SK-N-SH (cell line): ENCODE measurements around the gene ZNF837. TPM values are rescaled to one million over a fixed set of nuclear protein-coding genes. Genes with fewer than 3 reads are reported as not detected.
A peak's percentile ranks its signal among the peaks of the same experiment; 100 is the strongest.

Experiments used
- CTCF ChIA-PET: fragments of 300-600, 350-600 bp; formaldehyde crosslinking; extraction: SDS; loops from one replicate; lab custom pipeline; 2021; lab: Yijun Ruan, JAX
- POLR2A ChIA-PET: fragments of 350-600 bp; sonication (Branson Sonifier 250); formaldehyde crosslinking; extraction: SDS; loops from one replicate; lab custom pipeline; 2020; ENCODE audit warnings: antibody characterized with exemption, inconsistent platforms; lab: Yijun Ruan, JAX
- DNase-seq: peaks from one replicate; pipeline ENCODE4 v3.0.0; 2012
- H2AFZ ChIP-seq: fragments of 200-600 bp; sonication (generic); 2 replicates; pipeline ENCODE4 v1.8.1; 2016; ENCODE audit warnings: antibody characterized with exemption, mild to moderate bottlenecking, low read depth
- H3F3A ChIP-seq: fragments of 200-600 bp; sonication (generic); replicated peaks from 2 replicates; pipeline ENCODE3; 2016; ENCODE audit warnings: antibody characterized with exemption, mild to moderate bottlenecking; ENCODE audit not compliant: insufficient read depth
- H3K27ac ChIP-seq, 2 experiments: fragments of 200-500 bp in 1 of 2; fragments of 200-600 bp in 1 of 2; sonication (Bioruptor generic) in 1 of 2; sonication (generic), shearing (Covaris generic) in 1 of 2; 2 replicates each; pipeline versions ENCODE4 v1.5.1 to v1.6.1; 2014 to 2016; ENCODE audit warnings: low read depth in 2 of 2, inconsistent platforms in 1 of 2, low read length in 1 of 2, mild to moderate bottlenecking in 1 of 2, mixed read lengths in 1 of 2
- H3K27me3 ChIP-seq: fragments of 200-600 bp; sonication (generic), shearing (Covaris generic); 2 replicates; pipeline ENCODE4 v1.6.1; 2016; ENCODE audit warnings: mixed run types; ENCODE audit not compliant: insufficient read depth
- H3K36me3 ChIP-seq, 2 experiments: fragments of 200-500 bp in 1 of 2; fragments of 200-600 bp in 1 of 2; sonication (Bioruptor generic) in 1 of 2; sonication (generic) in 1 of 2; replicated peaks in 1 of 2; 2 replicates each; pipeline versions ENCODE3 to v1.5.1; 2014 to 2016; ENCODE audit warnings: low read length in 1 of 2, mild to moderate bottlenecking in 1 of 2; ENCODE audit not compliant: insufficient read depth in 2 of 2, control insufficient read depth in 1 of 2
- H3K4me1 ChIP-seq, 2 experiments: fragments of 200-500 bp in 1 of 2; fragments of 200-600 bp in 1 of 2; sonication (Bioruptor generic) in 1 of 2; sonication (generic), shearing (Covaris generic) in 1 of 2; 2 replicates each; pipeline versions ENCODE4 v1.5.1 to v1.6.1; 2014 to 2016; ENCODE audit warnings: low read depth in 1 of 2, low read length in 1 of 2, mixed run types in 1 of 2; ENCODE audit not compliant: insufficient read depth in 2 of 2, control insufficient read depth in 1 of 2
- H3K4me2 ChIP-seq: fragments of 200-600 bp; sonication (generic), shearing (Covaris generic); 2 replicates; pipeline ENCODE4 v1.6.1; 2017; ENCODE audit warnings: mixed run types
- H3K4me3 ChIP-seq, 2 experiments: fragments of 200-500 bp in 1 of 2; fragments of 200-600 bp in 1 of 2; sonication (Bioruptor generic) in 1 of 2; sonication (generic), shearing (Covaris generic) in 1 of 2; 2 replicates each; pipeline versions ENCODE4 v1.5.1 to v1.8.1; 2014 to 2016; ENCODE audit warnings: low read depth in 2 of 2, inconsistent platforms in 1 of 2, low read length in 1 of 2, mild to moderate bottlenecking in 1 of 2, mixed read lengths in 1 of 2, moderate library complexity in 1 of 2
- H3K79me2 ChIP-seq: fragments of 200-600 bp; sonication (generic); 2 replicates; pipeline ENCODE4 v1.8.1; 2017; ENCODE audit warnings: mild to moderate bottlenecking; ENCODE audit not compliant: insufficient read depth
- H3K9ac ChIP-seq: fragments of 200-600 bp; sonication (generic); 2 replicates; pipeline ENCODE4 v1.6.1; 2017; ENCODE audit warnings: mixed run types
- H3K9me2 ChIP-seq: fragments of 200-600 bp; sonication (generic); 2 replicates; pipeline ENCODE4 v1.6.1; 2017; ENCODE audit warnings: mixed run types
- H3K9me3 ChIP-seq: fragments of 200-600 bp; sonication (generic); 2 replicates; pipeline ENCODE4 v1.6.1; 2017; ENCODE audit warnings: mixed run types, mild to moderate bottlenecking, moderate library complexity
- H4K20me1 ChIP-seq: fragments of 200-600 bp; sonication (generic); 2 replicates; pipeline ENCODE4 v1.6.1; 2017; ENCODE audit warnings: mild to moderate bottlenecking, mixed run types; ENCODE audit not compliant: insufficient read depth
- CHD2 ChIP-seq: fragments of 150-350 bp; IDR thresholded peaks from 2 replicates; pipeline ENCODE4 v1.6.1; 2018; ENCODE audit warnings: low read length; ENCODE audit not compliant: partially characterized antibody
- ELF1 ChIP-seq: IDR thresholded peaks from 2 replicates; pipeline ENCODE4 v1.4.0; 2012
- EP300 ChIP-seq, 2 experiments: IDR thresholded peaks; 2 replicates each; pipeline versions ENCODE4 v1.4.0 to v1.6.1; 2012; ENCODE audit warnings: borderline replicate concordance in 1 of 2, low read depth in 1 of 2, low read length in 1 of 2
- FOSL2 ChIP-seq: IDR thresholded peaks from 2 replicates; pipeline ENCODE4 v1.4.0; 2012; ENCODE audit warnings: low read depth, mild to moderate bottlenecking, moderate library complexity, borderline replicate concordance
- FOXJ3 ChIP-seq: sonication (generic); formaldehyde crosslinking; IDR thresholded peaks from 2 replicates; pipeline ENCODE4 v1.5.1; 2020; ENCODE audit warnings: mild to moderate bottlenecking, missing genetic modification reagents
- GABPA ChIP-seq: IDR thresholded peaks from 2 replicates; pipeline ENCODE4 v1.4.0; 2012; ENCODE audit warnings: low read depth, mild to moderate bottlenecking
- GATA2 ChIP-seq: sonication (generic); formaldehyde crosslinking; IDR thresholded peaks from 2 replicates; pipeline ENCODE4 v1.5.0; 2020; ENCODE audit warnings: mild to moderate bottlenecking, missing genetic modification reagents
- MEF2A ChIP-seq: IDR thresholded peaks from 2 replicates; pipeline ENCODE4 v1.4.0; 2012; ENCODE audit warnings: low read depth, borderline replicate concordance
- MXI1 ChIP-seq: IDR thresholded peaks from 2 replicates; pipeline ENCODE4 v1.6.1; 2012; ENCODE audit warnings: mild to moderate bottlenecking, low read depth, low read length, improper control_type of control experiment
- NFIC ChIP-seq: IDR thresholded peaks from 2 replicates; pipeline ENCODE4 v1.4.0; 2012; ENCODE audit warnings: borderline replicate concordance
- POLR2AphosphoS5 ChIP-seq: IDR thresholded peaks from 2 replicates; pipeline ENCODE4 v1.6.1; 2012; ENCODE audit warnings: low read depth, low read length
- RAD21 ChIP-seq: IDR thresholded peaks from 2 replicates; pipeline ENCODE4 v1.6.1; 2012; ENCODE audit warnings: mild to moderate bottlenecking, low read length
- RCOR1 ChIP-seq: fragments of 150-350 bp; IDR thresholded peaks from 2 replicates; pipeline ENCODE4 v1.6.1; 2017; ENCODE audit warnings: antibody characterized with exemption, low read length
- RFX5 ChIP-seq: IDR thresholded peaks from 2 replicates; pipeline ENCODE4 v1.6.1; 2012; ENCODE audit warnings: mild to moderate bottlenecking, improper control_type of control experiment, low read length
- RXRA ChIP-seq: IDR thresholded peaks from 2 replicates; pipeline ENCODE4 v1.4.0; 2012; ENCODE audit warnings: low read depth, mild to moderate bottlenecking, borderline replicate concordance
- TAF1 ChIP-seq: IDR thresholded peaks from 2 replicates; pipeline ENCODE4 v1.6.1; 2012; ENCODE audit warnings: low read depth, mild to moderate bottlenecking, low read length, moderate library complexity, borderline replicate concordance
- TEAD4 ChIP-seq: IDR thresholded peaks from 2 replicates; pipeline ENCODE4 v1.4.0; 2012; ENCODE audit warnings: mild to moderate bottlenecking, borderline replicate concordance; ENCODE audit not compliant: insufficient read depth
- YY1 ChIP-seq: IDR thresholded peaks from 2 replicates; pipeline ENCODE4 v1.4.0; 2012; ENCODE audit warnings: low read depth, mild to moderate bottlenecking
- WGBS: methylation state at CpG from one replicate; pipeline ENCODE4 v1.1.6; 2017; ENCODE audit warnings: low lambda C conversion rate; 5-methylcytosine and 5-hydroxymethylcytosine counted together
- polyA plus RNA-seq, 3 experiments: library from polyadenylated mRNA; depleted of rRNA; stranded (reverse); fragments of >200 nt; gene quantifications; 2 replicates each; pipeline ENCODE4 v1.2.3, GENCODE V29; 2012
- TF ChIP-seq, protein P1 (sequence below): IDR thresholded peaks from 2 replicates; pipeline ENCODE4 v1.4.0; 2012; ENCODE audit warnings: low read depth, borderline replicate concordance
- TF ChIP-seq, protein P2 (sequence below): IDR thresholded peaks from 2 replicates; pipeline ENCODE4 v1.4.0; 2012; ENCODE audit warnings: low read depth, borderline replicate concordance
- TF ChIP-seq, protein P3 (sequence below): fragments of 150-350 bp; IDR thresholded peaks from 2 replicates; pipeline ENCODE4 v1.6.1; 2016; ENCODE audit warnings: mild to moderate bottlenecking, low read depth, low read length
- TF ChIP-seq, protein P4 (sequence below): IDR thresholded peaks from 2 replicates; pipeline ENCODE4; 2012
- TF ChIP-seq, protein P5 (sequence below): IDR thresholded peaks from 2 replicates; pipeline ENCODE4 v1.6.1; 2012; ENCODE audit warnings: mild to moderate bottlenecking, low read depth, low read length, moderate library complexity

The ZNF837 gene
- polyA plus RNA-seq, 1 of the 3 experiments (the other 2 are of a cell fraction), result 1.6 TPM

DNA sequence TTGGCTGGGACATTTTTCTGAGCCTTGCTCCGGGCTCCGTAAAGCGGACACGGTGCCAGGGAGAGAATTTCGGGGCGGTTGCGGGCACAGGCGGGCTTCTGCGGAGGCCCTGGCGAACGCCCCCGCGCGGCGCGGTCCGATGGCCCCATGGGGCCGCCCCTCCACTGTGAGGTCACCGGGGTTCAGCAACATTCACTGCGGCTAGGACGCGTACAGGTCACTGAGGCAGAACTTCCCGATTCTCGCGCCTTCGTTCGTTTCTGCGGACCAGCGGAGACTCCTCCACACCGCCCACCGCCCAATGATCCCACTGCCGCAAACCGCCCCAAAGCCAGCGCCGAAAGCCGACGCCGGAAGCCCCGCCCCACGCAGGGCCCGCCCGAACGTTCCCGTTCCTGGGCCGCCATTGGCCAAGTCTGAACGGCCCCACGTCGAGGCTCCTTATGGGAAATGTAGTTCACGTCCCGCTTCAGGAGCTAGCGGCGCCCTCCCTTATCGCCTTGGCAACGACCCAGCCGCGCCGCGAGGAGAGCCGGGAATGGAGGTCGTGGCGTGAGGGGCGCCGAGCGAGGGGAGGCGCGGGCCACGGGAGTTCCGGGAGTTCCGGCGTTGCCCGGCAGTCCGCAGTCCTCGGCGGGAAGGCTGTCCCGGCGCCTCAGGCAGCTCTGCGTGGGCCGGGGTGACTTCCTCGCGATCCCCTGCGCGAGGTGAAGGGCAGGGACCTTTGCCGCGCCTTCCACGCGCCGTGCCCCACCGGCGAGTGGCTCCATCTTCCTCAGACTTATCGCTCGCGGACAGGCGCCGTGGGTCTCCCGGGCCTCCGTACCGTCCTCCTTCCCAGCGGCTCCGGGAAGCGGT lies 27.6 kb upstream of the ZNF837 start, which contains the start of gene ZNF584:
ZNF584 (plus strand) TSS at position 498 of the 858 bp plus-strand sequence. CDS start 499 bp downstream, outside the sequence.
- H3K4me3 ChIP-seq, result peak within 1 kb of the TSS; percentile 84 to 97
- H3K27ac ChIP-seq, result peak within 1 kb of the TSS; percentile 57 to 88
- CTCF ChIA-PET, result interaction anchor here (1.2 kb wide), 1 partner anchor 17 kb away, joined by 3 read pairs; no protein-coding TSS in a partner anchor
- peak within 1 kb of the TSS; percentile 86 for H2AFZ ChIP-seq
- H3K36me3 ChIP-seq, result peaks cover 0 to 3% of the 10 kb centered on the region in 2 experiments
- 0% methylated on average over 12 of the region's 100 CpGs for WGBS
- H3F3A ChIP-seq, result peaks cover 10% of the 10 kb centered on the region
- peak within 1 kb of the TSS; percentile 99 for H3K4me2 ChIP-seq
- peak; percentile 97 for DNase-seq
- no peaks in the 10 kb centered on the region for H3K27me3 ChIP-seq
- no peaks in the 10 kb centered on the region for H3K9me2 ChIP-seq
- POLR2A ChIA-PET, result interaction anchor here (0.6 to 1.2 kb wide), 5 partner anchors 24 to 146 kb away, joined by 3 to 4 read pairs (median 3); partner anchors contain the start of genes CHMP2A, ZNF446 and ZNF497
- peak within 1 kb of the TSS; percentile 83 for H3K9ac ChIP-seq
- H3K9me3 ChIP-seq, result no peaks in the 10 kb centered on the region
- H3K79me2 ChIP-seq, result peaks cover 53% of the 10 kb centered on the region
- H3K4me1 ChIP-seq, result peaks cover 0 to 25% of the 10 kb centered on the region in 2 experiments; a peak in 1 of 4 replicates
- no peaks in the 10 kb centered on the region for H4K20me1 ChIP-seq
- TF ChIP-seq CHD2 (peak; percentile 75), GABPA (peak; percentile 83), MXI1 (peak; percentile 82), EP300 (IDR thresholded peaks at IDR 0.05; ENCODE audit: borderline replicate concordance in 1 of 2, low read depth in 1 of 2, low read length in 1 of 2) (no peak), TEAD4 (no peak), RFX5 (no peak), POLR2AphosphoS5 (peak; percentile 92), MEF2A (no peak), GATA2 (CRISPR knock-in tag) (no peak), RXRA (no peak), NFIC (peak; percentile 59), YY1 (no peak; the same call in none of the 2 replicates), FOXJ3 (CRISPR knock-in tag) (no peak), ELF1 (peak; percentile 52; the same call in 1 of the 2 replicates), TAF1 (peak; percentile 87), FOSL2 (no peak), RAD21 (no peak), RCOR1 (no peak)
- TF ChIP-seq, protein P1, sequence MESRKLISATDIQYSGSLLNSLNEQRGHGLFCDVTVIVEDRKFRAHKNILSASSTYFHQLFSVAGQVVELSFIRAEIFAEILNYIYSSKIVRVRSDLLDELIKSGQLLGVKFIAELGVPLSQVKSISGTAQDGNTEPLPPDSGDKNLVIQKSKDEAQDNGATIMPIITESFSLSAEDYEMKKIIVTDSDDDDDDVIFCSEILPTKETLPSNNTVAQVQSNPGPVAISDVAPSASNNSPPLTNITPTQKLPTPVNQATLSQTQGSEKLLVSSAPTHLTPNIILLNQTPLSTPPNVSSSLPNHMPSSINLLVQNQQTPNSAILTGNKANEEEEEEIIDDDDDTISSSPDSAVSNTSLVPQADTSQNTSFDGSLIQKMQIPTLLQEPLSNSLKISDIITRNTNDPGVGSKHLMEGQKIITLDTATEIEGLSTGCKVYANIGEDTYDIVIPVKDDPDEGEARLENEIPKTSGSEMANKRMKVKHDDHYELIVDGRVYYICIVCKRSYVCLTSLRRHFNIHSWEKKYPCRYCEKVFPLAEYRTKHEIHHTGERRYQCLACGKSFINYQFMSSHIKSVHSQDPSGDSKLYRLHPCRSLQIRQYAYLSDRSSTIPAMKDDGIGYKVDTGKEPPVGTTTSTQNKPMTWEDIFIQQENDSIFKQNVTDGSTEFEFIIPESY, result no peak
- TF ChIP-seq, protein P2, sequence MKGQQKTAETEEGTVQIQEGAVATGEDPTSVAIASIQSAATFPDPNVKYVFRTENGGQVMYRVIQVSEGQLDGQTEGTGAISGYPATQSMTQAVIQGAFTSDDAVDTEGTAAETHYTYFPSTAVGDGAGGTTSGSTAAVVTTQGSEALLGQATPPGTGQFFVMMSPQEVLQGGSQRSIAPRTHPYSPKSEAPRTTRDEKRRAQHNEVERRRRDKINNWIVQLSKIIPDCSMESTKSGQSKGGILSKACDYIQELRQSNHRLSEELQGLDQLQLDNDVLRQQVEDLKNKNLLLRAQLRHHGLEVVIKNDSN, result no peak
- TF ChIP-seq, protein P3, sequence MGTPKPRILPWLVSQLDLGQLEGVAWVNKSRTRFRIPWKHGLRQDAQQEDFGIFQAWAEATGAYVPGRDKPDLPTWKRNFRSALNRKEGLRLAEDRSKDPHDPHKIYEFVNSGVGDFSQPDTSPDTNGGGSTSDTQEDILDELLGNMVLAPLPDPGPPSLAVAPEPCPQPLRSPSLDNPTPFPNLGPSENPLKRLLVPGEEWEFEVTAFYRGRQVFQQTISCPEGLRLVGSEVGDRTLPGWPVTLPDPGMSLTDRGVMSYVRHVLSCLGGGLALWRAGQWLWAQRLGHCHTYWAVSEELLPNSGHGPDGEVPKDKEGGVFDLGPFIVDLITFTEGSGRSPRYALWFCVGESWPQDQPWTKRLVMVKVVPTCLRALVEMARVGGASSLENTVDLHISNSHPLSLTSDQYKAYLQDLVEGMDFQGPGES, result no peak
- TF ChIP-seq, protein P4, sequence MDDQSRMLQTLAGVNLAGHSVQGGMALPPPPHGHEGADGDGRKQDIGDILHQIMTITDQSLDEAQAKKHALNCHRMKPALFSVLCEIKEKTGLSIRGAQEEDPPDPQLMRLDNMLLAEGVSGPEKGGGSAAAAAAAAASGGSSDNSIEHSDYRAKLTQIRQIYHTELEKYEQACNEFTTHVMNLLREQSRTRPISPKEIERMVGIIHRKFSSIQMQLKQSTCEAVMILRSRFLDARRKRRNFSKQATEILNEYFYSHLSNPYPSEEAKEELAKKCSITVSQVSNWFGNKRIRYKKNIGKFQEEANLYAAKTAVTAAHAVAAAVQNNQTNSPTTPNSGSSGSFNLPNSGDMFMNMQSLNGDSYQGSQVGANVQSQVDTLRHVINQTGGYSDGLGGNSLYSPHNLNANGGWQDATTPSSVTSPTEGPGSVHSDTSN, result no peak
- TF ChIP-seq, protein P5, sequence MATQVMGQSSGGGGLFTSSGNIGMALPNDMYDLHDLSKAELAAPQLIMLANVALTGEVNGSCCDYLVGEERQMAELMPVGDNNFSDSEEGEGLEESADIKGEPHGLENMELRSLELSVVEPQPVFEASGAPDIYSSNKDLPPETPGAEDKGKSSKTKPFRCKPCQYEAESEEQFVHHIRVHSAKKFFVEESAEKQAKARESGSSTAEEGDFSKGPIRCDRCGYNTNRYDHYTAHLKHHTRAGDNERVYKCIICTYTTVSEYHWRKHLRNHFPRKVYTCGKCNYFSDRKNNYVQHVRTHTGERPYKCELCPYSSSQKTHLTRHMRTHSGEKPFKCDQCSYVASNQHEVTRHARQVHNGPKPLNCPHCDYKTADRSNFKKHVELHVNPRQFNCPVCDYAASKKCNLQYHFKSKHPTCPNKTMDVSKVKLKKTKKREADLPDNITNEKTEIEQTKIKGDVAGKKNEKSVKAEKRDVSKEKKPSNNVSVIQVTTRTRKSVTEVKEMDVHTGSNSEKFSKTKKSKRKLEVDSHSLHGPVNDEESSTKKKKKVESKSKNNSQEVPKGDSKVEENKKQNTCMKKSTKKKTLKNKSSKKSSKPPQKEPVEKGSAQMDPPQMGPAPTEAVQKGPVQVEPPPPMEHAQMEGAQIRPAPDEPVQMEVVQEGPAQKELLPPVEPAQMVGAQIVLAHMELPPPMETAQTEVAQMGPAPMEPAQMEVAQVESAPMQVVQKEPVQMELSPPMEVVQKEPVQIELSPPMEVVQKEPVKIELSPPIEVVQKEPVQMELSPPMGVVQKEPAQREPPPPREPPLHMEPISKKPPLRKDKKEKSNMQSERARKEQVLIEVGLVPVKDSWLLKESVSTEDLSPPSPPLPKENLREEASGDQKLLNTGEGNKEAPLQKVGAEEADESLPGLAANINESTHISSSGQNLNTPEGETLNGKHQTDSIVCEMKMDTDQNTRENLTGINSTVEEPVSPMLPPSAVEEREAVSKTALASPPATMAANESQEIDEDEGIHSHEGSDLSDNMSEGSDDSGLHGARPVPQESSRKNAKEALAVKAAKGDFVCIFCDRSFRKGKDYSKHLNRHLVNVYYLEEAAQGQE, result no peak
